Activated CD8-positive, alpha-beta memory T cell treated with anti-CD3 and anti-CD28 coated beads, Interleukin-2, amount 50 U/mL, for 4 hours (primary cell): ENCODE measurements around the gene TSEN54.

Experiments used
- DNase-seq: peaks from one replicate; pipeline ENCODE4 v3.0.0-alpha.2; 2020

TSEN54 gene

GRCh38 chr17:75568412-75569255 is 52.3 kb downstream of the TSEN54 start:
- DNase-seq: no peak

DNA sequence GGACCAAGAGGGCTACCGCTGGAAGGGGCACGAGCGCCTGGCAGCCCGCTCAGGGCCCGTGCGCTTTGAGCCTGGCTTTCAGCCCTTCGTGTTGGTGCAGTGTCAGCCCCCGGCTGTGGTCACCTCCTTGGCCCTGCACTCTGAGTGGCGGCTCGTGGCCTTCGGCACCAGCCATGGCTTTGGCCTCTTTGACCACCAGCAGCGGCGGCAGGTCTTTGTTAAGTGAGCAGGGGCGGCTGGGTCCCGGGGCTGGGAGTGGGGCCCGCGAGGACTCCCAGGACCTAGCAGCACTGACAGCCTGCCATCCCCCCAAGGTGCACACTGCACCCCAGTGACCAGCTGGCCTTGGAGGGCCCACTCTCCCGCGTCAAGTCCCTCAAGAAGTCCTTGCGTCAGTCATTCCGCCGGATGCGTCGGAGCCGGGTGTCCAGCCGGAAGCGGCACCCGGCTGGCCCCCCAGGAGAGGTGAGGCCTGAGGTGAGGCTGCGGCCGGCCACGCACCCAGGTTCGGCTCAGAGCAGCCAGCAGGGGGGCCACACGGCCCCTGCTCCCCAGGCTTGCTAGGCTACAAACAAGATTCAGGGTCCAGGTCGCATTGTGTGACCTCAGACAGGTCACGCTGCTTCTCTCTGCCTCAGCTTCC is 53.8 kb downstream of the TSEN54 start:
- no peak for DNase-seq

- DNase-seq: no peak
Measured at GRCh38 chr17:75570772-75571171, 54.4 kb downstream of the TSEN54 start.

- DNase-seq: no peak
Measured at GRCh38 chr17:75571197-75571884, 55.0 kb downstream of the TSEN54 start.

GRCh38 chr17:75571885-75572215 is 55.5 kb downstream of the TSEN54 start:
- no peak for DNase-seq

- DNase-seq: no peak
Measured at GRCh38 chr17:75572713-75573539, 56.6 kb downstream of the TSEN54 start.

DNA sequence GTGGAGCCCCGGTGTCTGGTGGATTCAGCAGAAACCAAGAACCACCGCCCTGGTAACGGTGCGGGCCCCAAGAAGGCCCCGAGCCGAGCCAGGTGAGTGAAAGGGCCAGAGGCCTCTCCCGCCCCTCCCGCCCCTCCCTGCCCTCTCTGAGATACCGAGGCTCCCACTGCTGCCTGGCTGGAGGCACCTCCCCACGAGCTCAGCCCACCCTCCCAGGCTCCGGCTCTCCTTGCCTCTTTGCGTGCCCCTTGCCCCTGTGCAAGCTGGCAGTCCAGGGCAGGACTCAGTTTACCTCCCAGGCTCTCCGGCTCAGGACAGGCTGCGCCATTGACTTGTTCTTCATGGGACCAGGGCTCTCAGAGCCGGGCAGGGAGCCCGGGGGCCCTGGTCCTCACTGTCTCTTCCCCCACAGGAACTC is 57.2 kb downstream of the TSEN54 start:
- no peak for DNase-seq

DNA sequence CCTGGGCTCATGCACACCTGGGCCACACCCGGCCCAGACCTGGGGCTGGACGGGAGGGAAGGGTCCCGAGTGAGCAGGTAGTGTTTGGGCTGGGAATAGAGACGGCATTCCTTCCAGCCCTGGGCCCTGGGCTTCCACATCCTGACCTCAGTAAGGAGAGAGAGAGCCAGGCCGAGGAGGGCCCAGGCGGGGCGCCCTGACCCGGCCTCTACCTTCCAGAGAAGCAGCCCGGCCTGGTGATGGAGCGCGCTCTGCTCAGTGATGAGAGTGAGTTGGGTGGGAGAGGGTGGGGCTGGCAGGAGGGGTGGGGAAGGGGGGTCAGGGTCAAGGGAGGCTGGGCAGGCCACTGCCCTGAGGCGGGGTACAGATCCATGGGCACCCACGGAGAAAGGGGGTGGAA is 57.7 kb downstream of the TSEN54 start:
- DNase-seq: no peak
